ENCODE measurements around the gene ZBTB18. TPM values are rescaled to one million over a fixed set of nuclear protein-coding genes. Genes with fewer than 3 reads are reported as not detected.
A peak's percentile ranks its signal among the peaks of the same experiment; 100 is the strongest.

ZBTB18 gene
- total RNA-seq, 1 donor = 12.1 TPM

DNA sequence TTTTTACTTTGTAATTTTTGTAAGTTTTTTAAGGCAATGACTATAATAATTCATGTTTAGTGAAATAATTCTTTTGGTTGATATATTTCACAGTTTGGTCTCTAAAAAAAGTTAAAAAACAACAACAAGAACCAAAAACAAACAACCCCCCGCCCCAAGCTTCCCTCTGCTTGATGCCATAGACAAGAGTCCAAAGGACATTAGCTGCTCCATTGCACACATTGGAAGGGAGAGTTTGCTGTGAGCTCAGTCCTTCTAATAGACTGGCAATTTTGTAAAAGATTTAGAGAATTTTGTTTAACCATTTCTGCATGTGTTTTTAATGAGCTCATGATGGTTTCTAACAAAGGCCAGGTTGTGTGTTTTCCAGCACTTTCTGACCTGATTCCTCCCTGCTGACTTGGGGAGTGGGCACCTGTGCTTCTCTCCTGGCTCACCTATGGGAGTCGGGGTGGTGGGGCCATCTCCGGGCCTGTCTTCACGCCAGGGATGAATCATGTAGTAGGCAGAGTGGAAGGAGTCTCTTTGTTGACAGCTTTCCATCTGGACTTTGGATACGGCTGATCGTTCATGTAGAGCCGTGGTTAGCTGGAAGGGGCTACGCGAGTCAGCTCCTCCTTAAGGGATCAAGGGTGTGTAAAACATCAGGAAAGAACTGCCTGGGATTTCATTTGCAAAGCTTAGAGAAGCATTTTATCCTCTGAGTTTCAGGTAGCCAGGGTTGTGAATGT, 14.1 kb downstream of the ZBTB18 start:
- H3K4me3 ChIP-seq (ENCODE audit: low read depth, low read length) = no peak overlapping the region
- TF ChIP-seq, protein P1, sequence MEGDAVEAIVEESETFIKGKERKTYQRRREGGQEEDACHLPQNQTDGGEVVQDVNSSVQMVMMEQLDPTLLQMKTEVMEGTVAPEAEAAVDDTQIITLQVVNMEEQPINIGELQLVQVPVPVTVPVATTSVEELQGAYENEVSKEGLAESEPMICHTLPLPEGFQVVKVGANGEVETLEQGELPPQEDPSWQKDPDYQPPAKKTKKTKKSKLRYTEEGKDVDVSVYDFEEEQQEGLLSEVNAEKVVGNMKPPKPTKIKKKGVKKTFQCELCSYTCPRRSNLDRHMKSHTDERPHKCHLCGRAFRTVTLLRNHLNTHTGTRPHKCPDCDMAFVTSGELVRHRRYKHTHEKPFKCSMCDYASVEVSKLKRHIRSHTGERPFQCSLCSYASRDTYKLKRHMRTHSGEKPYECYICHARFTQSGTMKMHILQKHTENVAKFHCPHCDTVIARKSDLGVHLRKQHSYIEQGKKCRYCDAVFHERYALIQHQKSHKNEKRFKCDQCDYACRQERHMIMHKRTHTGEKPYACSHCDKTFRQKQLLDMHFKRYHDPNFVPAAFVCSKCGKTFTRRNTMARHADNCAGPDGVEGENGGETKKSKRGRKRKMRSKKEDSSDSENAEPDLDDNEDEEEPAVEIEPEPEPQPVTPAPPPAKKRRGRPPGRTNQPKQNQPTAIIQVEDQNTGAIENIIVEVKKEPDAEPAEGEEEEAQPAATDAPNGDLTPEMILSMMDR (IDR thresholded peaks at IDR 0.05; ENCODE audit: insufficient read depth, low read depth, low read length) = no peak
- DNase-seq (ENCODE audit: low read depth) = no peak

GRCh38 chr1:244065960-244066388, 14.9 kb downstream of the ZBTB18 start:
- DNase-seq (ENCODE audit: low read depth) = peak; percentile 41
- H3K4me3 ChIP-seq (ENCODE audit: low read depth, low read length) = no peak overlapping the region
- TF ChIP-seq, protein P1 (IDR thresholded peaks at IDR 0.05; ENCODE audit: insufficient read depth, low read depth, low read length) = no peak

- DNase-seq (ENCODE audit: low read depth) = no peak
- TF ChIP-seq, protein P1 (IDR thresholded peaks at IDR 0.05; ENCODE audit: insufficient read depth, low read depth, low read length) = no peak
- no peak overlapping the region for H3K4me3 ChIP-seq (ENCODE audit: low read depth, low read length)
Observed at GRCh38 chr1:244066954-244067716, 16.1 kb downstream of the ZBTB18 start.

DNA sequence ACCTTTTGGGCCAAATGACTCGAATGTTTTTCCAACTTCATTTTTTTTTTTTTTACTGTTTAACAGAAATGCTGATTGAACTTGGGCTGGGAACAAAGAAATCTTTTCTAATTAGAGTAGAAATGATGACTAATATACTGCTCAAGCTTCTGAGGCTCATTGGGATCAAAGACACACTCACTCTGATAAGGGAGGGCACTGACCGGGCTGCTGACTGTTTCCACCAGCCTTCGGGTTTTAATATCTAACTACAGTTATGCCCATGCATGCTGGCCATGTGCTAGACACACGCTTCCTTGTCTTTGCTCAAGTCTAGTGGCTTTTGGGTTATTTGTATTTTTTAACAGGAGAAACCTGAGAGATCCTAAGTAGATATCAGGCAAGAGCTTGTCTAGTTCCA, 16.8 kb downstream of the ZBTB18 start:
- H3K4me3 ChIP-seq (ENCODE audit: low read depth, low read length) = no peak overlapping the region
- no peak for DNase-seq (ENCODE audit: low read depth)
- TF ChIP-seq, protein P1 (IDR thresholded peaks at IDR 0.05; ENCODE audit: insufficient read depth, low read depth, low read length) = no peak

DNA sequence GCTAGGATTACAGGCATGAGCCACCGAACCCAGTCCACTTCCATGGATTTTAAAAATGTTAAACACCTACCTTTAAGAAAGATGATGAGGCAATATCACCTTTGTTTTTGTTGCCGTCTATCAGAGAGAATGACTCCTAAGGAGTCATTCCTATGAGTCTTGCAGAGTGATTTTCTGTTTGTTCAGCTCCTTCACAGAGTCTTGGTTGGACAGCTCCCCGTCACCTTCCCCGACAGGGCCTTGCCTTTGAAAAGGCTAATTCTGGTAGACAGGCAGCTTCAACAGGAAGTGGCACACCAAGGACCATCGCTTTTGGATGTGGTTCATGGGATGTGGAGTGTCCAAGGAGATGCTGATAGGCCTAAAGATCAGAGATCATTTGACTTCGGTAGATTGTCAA, 17.5 kb downstream of the ZBTB18 start:
- TF ChIP-seq, protein P1 (IDR thresholded peaks at IDR 0.05; ENCODE audit: insufficient read depth, low read depth, low read length) = no peak
- DNase-seq (ENCODE audit: low read depth) = no peak
- no peak overlapping the region for H3K4me3 ChIP-seq (ENCODE audit: low read depth, low read length)

DNA sequence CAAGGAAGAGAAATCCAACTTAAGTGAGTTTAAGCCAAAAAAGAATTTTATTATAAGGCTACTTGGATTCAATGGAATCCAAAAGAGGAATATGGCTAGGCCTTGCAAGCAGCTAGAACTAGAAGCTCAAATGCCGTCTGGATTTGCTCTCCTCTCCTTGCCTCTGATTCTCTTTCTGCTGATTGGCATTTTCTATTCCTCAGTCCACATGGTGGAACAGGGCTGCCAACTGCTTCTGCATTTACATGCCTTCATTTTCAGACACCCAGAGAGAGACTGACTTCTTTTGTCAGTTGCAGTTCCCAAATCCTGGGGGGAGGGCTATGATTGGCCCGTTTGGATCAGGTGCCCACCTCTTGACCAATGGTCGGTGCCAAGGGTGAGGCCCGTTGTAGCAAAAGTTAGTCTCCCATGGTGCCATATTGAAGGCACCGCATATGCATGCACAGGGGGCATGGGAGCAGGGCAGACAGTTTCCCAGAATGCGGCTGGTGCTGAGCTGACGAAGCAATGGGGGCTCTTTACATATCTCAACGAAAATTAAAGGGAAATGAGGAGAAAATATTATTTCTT, 18.3 kb downstream of the ZBTB18 start:
- H3K4me3 ChIP-seq (ENCODE audit: low read depth, low read length) = no peak overlapping the region
- DNase-seq (ENCODE audit: low read depth) = no peak
- TF ChIP-seq, protein P1 (IDR thresholded peaks at IDR 0.05; ENCODE audit: insufficient read depth, low read depth, low read length) = no peak

All from fibroblast of villous mesenchyme (primary cell).